Transverse colon (tissue), 4 donors: Measurements from ENCODE around the gene ACOT11. TPM values are rescaled to one million over a fixed set of nuclear protein-coding genes. Genes with fewer than 3 reads are reported as not detected.

Experiments
- DNase-seq: peaks from one replicate; pipeline ENCODE4 v3.0.0-alpha.2; 2019
- H3K27ac ChIP-seq, 4 donors: fragments of 200-600 bp; sonication (generic); 2 replicates each; pipeline ENCODE4 v1.5.1; 2016 to 2018; ENCODE audit warnings: inconsistent platforms in 4 of 4
- H3K27me3 ChIP-seq: fragments of 200-600 bp; sonication (generic); 2 replicates; pipeline ENCODE4 v1.5.1; 2017; ENCODE audit warnings: inconsistent platforms
- H3K36me3 ChIP-seq, 4 donors: fragments of 200-600 bp; sonication (generic); 2 replicates each; pipeline ENCODE4 v1.5.1; 2017 to 2019; ENCODE audit warnings: inconsistent platforms in 4 of 4
- H3K4me1 ChIP-seq, 4 donors: fragments of 200-600 bp; sonication (generic); 2 replicates each; pipeline ENCODE4 v1.5.1; 2017 to 2020; ENCODE audit warnings: inconsistent platforms in 4 of 4
- H3K4me3 ChIP-seq, 4 donors: fragments of 200-600 bp; sonication (generic); 1 replicate in 1 of 4; 2 replicates in 3 of 4; pipeline versions ENCODE4 v1.5.1 to v1.6.1; 2017 to 2019; ENCODE audit warnings: inconsistent platforms in 4 of 4
- H3K9me3 ChIP-seq, 2 donors: fragments of 200-600 bp; sonication (generic); 2 replicates each; pipeline ENCODE4 v1.5.1; 2017 to 2019; ENCODE audit warnings: inconsistent platforms in 2 of 2
- EP300 ChIP-seq: sonication (generic); formaldehyde crosslinking; IDR thresholded peaks from one replicate; pipeline ENCODE4 v1.6.1; 2017; ENCODE audit warnings: antibody characterized with exemption, low read depth
- POLR2A ChIP-seq: fragments of 450-650 bp; IDR thresholded peaks from one replicate; pipeline ENCODE4 v1.6.1; 2016; ENCODE audit warnings: antibody characterized with exemption, mild to moderate bottlenecking, moderate library complexity
- POLR2AphosphoS5 ChIP-seq, 3 donors: sonication (generic); formaldehyde crosslinking; IDR thresholded peaks; one replicate each; pipeline ENCODE4 v1.6.1; 2016; ENCODE audit warnings: antibody characterized with exemption in 3 of 3
- WGBS, 2 donors: methylation state at CpG; one replicate each; pipeline ENCODE4 v1.1.5; 2018; ENCODE audit warnings: low coverage in 1 of 2; 5-methylcytosine and 5-hydroxymethylcytosine counted together
- in situ Hi-C, 4 donors: fragments of 200-750 bp; cut with MboI; loops; one replicate each; pipeline versions ENCODE4 v1.15.0 to v1.15.1; 2017; ENCODE audit warnings: low sequenced_read_pairs in 3 of 4, low pct_ligation_motif_present in 1 of 4, low pct_unique_long_range_greater_than_20kb in 1 of 4
- intact Hi-C: fragments of 100-400 bp; cut with DNase I; formaldehyde crosslinking; loops from one replicate; pipeline ENCODE4 v1.15.1; 2023; ENCODE audit warnings: low total_unique reads
- total RNA-seq, 4 donors: library from RNA; depleted of rRNA; stranded (reverse); fragments of >200 nt; gene quantifications; one replicate each; pipeline ENCODE4 v1.1.0, GENCODE V29; 2016
- TF ChIP-seq, protein P1 (sequence below), 5 experiments: fragments of 200-600 bp in 3 of 5; fragments of 450-650 bp in 2 of 5; sonication (generic) in 3 of 5; IDR thresholded peaks; 1 replicate in 2 of 5; 2 replicates in 3 of 5; pipeline ENCODE4 v1.5.1; 2016 to 2017; ENCODE audit warnings: antibody characterized with exemption in 5 of 5, inconsistent platforms in 3 of 5, mild to moderate bottlenecking in 2 of 5, moderate library complexity in 1 of 5

Gene ACOT11
- total RNA-seq, 4 donors from 2014 or later, result 70.6 to 79.7 (median 75.3) TPM

DNA sequence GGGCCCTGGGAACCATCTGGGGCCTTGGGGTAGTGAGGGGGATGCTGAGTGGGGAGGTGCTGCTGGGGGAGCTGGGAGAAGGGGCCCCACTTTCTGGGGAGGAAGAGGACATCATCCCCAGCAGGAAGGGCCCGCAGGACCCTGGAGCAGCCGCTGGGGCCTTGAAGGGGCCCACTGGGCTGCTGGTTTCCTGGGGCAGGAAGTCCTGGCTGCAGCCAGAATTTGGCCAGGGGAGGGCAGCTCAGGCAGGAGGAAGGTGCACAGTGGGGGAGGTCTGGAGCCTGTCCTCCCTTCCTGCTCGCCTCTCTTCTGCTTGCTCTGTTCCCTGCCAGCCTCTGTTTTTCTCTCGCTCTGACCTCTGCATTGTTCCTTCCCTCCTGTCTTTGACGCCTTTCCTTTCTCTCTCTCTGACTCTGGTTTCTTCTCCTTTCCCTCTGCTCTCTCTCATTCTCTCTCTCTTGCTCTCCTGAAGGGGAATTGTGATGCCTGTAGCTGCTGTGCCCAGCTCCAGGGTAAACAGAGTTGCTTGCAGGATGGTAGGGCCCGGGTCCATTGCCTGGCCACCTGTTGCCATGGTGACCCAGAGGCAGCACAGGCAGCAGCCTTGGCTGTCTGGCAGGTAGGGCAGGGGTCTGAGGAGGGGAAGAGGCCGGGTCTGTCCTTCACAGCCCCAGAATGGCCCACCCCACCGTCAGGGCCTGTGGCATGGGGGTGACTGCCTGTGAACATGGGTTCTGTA, 23.9 kb downstream of the ACOT11 start:
- intact Hi-C loops, result no loop called here
- Histone ChIP-seq H3K27me3 (no peaks in the 10 kb centered on the region), H3K4me1 (peaks cover 0 to 22% (median 7%) of the 10 kb centered on the region in 4 donors), H3K36me3 (no peaks in the 10 kb centered on the region), H3K4me3 (no peak overlapping the region), H3K27ac (no peak overlapping the region), H3K9me3 (no peaks in the 10 kb centered on the region)
- DNase-seq, result no peak
- TF ChIP-seq, protein P1, sequence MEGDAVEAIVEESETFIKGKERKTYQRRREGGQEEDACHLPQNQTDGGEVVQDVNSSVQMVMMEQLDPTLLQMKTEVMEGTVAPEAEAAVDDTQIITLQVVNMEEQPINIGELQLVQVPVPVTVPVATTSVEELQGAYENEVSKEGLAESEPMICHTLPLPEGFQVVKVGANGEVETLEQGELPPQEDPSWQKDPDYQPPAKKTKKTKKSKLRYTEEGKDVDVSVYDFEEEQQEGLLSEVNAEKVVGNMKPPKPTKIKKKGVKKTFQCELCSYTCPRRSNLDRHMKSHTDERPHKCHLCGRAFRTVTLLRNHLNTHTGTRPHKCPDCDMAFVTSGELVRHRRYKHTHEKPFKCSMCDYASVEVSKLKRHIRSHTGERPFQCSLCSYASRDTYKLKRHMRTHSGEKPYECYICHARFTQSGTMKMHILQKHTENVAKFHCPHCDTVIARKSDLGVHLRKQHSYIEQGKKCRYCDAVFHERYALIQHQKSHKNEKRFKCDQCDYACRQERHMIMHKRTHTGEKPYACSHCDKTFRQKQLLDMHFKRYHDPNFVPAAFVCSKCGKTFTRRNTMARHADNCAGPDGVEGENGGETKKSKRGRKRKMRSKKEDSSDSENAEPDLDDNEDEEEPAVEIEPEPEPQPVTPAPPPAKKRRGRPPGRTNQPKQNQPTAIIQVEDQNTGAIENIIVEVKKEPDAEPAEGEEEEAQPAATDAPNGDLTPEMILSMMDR (IDR thresholded peaks at IDR 0.05), result no peak
- TF ChIP-seq POLR2A (no peak), POLR2AphosphoS5 (IDR thresholded peaks at IDR 0.05) (no peak), EP300 (no peak)
- in situ Hi-C loops, result no loop called here
- 66 to 67% methylated on average over 5 of the region's 8 CpGs for WGBS, 2 donors

DNA sequence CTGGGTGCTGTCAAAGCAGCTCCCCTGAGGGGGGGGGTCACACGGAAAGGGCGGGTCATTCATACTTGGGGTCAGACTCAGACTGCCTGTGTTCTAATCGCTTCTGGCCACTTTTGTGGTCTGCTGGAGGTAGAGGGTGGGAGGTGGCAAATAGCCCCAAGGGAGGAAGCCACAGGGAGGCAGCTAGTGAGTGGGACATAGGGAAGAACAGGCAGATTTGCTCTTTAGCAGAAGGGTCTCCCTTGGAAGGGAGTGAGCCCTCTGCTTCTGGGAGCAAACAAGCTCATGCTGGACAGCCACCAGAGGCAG, 24.5 kb downstream of the ACOT11 start:
- Histone ChIP-seq H3K4me1 (peaks cover 0 to 16% (median 7%) of the 10 kb centered on the region in 4 donors), H3K27ac (no peak overlapping the region), H3K4me3 (no peak overlapping the region), H3K27me3 (no peaks in the 10 kb centered on the region), H3K9me3 (no peaks in the 10 kb centered on the region), H3K36me3 (no peaks in the 10 kb centered on the region)
- 19 to 80% methylated on average over 2 to 3 of the region's 3 CpGs for WGBS, 2 donors
- TF ChIP-seq POLR2A, result no peak
- TF ChIP-seq POLR2AphosphoS5 (IDR thresholded peaks at IDR 0.05), result no peak
- DNase-seq, result no peak
- intact Hi-C loops, result no loop called here
- in situ Hi-C loops, result no loop called here

DNA sequence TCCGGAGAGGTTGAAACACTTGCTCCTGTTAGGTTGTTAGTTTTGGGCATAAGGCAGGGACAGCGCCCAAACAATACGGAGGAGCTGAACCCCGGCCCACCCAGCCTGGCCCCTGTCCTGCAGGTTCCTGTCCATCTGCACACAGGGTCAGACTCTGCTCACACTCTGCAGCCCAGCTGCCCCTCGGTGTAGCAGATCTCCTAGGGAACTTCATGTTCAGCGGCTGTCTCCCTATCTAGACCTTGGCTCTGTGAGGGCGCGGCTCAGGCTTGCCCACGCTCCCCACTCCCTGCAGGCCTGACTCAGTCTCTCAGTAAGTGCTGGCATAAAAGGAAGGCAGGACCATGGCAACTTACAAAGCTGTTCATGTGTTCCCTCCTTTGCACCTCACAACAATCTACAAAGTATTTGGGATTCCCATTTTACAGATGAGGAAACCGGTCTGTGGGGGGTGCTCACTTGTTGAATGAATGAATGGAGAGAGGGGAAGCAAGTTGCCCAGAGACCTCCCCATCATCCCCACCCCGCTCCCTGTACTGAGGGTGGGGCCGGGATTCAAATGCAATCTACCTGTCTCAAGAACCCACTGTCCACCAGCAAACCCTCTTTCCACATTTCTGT, 26.2 kb downstream of the ACOT11 start:
- Histone ChIP-seq H3K4me1 (peaks cover 3 to 21% (median 10%) of the 10 kb centered on the region in 4 donors), H3K4me3 (no peak overlapping the region), H3K27ac (no peak overlapping the region), H3K36me3 (no peaks in the 10 kb centered on the region), H3K9me3 (no peaks in the 10 kb centered on the region), H3K27me3 (no peaks in the 10 kb centered on the region)
- 89 to 93% methylated on average over 2 to 12 of the region's 12 CpGs for WGBS, 2 donors
- TF ChIP-seq EP300 (no peak), POLR2A (no peak)
- TF ChIP-seq, protein P1 (IDR thresholded peaks at IDR 0.05), result no peak
- in situ Hi-C loops, result no loop called here
- no peak for DNase-seq
- intact Hi-C loops, result no loop called here

DNA sequence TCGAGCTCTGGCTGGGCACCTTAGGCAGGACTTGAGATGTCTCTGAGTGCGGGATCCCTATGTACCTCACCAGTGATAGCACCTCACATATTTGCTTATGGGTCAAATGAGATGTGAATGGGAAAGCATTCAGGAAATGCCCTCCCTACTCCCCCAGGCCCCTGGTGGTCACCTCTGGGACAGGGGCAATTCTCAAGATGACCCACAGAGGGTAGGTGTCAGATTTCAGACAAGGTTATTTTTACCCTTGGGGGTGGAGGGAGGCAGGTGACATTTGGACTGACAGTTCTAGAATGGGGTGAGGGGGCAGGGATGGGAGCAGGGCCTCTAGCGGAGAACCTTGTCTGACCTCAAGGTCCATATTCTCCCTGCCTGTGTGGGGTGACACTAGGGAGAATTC, 27.1 kb downstream of the ACOT11 start:
- intact Hi-C loops, result no loop called here
- Histone ChIP-seq H3K4me3 (no peak overlapping the region), H3K4me1 (peaks cover 9 to 29% (median 12%) of the 10 kb centered on the region in 4 donors), H3K36me3 (no peaks in the 10 kb centered on the region), H3K27ac (no peak overlapping the region), H3K27me3 (no peaks in the 10 kb centered on the region), H3K9me3 (no peaks in the 10 kb centered on the region)
- 96 to 100% methylated on average over 2 to 3 of the region's 3 CpGs for WGBS, 2 donors
- no peak for TF ChIP-seq POLR2A
- no peak for TF ChIP-seq POLR2AphosphoS5 (IDR thresholded peaks at IDR 0.05)
- TF ChIP-seq, protein P1 (IDR thresholded peaks at IDR 0.05), result no peak
- no peak for TF ChIP-seq EP300
- no peak for DNase-seq
- in situ Hi-C loops, result no loop called here
